Frontal cortex (tissue), 4 donors: Measurements from ENCODE around the gene RAB20. TPM values are rescaled to one million over a fixed set of nuclear protein-coding genes. Genes with fewer than 3 reads are reported as not detected.
"Not testable (repeated sequence)": the region's sequence is repeated elsewhere in the genome, so short reads cannot be mapped to it uniquely, and the experiment has no call there.

ENCODE experiments used
- DNase-seq, 2 donors: peaks; one replicate each; pipeline ENCODE4 v3.0.0; 2012; ENCODE audit warnings: low spot score in 2 of 2
- FAIRE-seq: peaks from 2 replicates; lab custom pipeline; 2012; peaks lifted over from hg19 to GRCh38; lab: Jason Lieb, UNC
- total RNA-seq: library from RNA; depleted of rRNA; stranded (reverse); fragments of >200 nt; gene quantifications from one replicate; pipeline ENCODE4 v1.2.3, GENCODE V29; 2014
- donor health status: control.
- donor health status: control.
- donor health status: control.

The RAB20 gene, protein sequence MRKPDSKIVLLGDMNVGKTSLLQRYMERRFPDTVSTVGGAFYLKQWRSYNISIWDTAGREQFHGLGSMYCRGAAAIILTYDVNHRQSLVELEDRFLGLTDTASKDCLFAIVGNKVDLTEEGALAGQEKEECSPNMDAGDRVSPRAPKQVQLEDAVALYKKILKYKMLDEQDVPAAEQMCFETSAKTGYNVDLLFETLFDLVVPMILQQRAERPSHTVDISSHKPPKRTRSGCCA
- total RNA-seq: 2.0 TPM

DNA sequence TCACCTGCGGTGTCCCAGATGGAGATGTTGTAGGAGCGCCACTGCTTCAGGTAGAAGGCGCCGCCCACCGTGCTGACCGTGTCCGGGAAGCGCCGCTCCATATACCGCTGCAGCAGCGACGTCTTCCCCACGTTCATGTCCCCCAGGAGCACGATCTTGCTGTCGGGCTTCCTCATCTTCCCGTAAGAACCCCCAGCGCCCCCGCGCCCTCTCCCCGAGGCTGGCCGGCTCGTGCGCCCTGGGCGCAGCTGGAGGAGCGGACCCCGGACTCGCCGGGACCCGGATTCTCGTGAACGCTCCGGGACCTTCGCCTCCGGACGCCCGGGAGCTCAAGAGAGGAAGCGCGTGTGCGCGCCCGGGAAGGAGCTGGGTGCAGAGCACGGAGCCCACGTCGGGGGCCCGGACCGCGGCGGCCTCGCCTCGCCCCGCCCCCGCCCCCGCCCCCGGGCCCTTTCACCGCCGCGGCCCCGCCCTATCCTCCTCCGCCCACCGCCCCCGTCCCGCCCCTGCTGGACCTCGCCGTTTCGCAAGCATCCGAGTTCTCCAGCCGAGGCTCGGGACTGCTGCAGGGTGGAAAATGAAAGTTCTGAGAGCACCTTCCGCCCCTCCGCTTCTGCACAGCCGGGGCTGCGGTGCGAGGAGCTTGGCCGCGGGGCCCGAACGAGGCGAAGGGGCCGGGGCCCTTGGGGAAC lies at the start of gene RAB20:
RAB20 (minus strand) TSS at position 379 of the 692 bp plus-strand sequence; CDS start at position 176, 203 bp downstream.
- FAIRE-seq (no peak), DNase-seq (peak; percentile 75 to 87)

DNA sequence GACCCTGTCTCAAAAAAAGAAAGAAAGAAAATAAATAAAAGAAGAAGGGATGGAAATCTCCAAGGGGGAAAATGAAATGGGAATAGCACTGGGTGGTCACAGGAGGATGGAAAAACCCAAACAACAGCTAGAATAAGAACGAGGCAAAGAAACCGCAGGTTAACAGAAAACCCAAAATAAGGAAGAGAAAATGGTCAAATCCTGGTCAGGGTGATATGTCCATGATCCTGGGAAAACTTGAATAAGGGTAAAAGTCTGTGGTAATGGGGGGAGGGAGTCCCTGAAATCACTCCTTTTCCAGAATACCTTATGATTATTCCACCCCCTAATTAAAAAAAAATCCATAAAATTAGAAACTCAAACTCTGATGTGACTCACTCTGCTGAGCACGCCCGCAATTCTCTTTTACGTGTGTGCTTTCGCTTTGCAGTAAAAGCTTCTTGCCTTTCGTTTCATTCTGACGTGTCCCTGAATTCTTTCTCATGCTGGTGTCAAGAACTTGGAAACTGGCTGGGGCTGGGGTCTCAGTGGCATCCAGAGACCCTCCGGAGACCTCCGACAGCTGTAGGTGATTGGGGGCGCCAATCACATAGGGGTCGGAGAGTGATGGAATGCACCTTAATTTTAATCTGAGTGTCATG lies 49.6 kb upstream of the RAB20 start:
- no peak for FAIRE-seq
- no peak for DNase-seq

DNA sequence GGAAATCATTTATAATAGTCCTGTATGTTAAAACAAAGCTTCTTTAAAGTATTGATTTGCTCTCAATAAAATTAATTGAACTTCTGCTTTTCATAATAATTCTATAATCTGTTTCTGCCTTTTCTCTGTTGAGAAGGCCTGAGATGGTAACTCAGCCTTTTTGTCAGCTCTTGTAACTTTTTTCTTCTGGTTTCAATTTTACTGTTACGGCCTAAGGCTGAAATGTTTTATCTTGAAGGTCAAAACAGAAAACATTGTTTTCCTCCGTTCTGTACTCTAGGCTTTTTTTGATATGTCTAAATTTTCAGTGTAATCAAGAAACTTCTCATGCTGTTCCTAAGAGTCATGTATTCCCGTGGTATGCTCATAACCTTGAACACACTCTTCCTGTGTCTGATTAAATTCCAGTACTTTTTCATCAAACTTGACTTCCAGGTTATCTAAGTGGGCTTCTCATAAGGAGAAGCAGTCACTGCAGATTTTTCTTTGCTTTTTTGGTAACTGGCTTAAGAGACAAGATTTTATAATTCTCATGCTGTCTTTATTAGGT lies 46.2 kb upstream of the RAB20 start:
- DNase-seq (no peak), FAIRE-seq (no peak)

DNA sequence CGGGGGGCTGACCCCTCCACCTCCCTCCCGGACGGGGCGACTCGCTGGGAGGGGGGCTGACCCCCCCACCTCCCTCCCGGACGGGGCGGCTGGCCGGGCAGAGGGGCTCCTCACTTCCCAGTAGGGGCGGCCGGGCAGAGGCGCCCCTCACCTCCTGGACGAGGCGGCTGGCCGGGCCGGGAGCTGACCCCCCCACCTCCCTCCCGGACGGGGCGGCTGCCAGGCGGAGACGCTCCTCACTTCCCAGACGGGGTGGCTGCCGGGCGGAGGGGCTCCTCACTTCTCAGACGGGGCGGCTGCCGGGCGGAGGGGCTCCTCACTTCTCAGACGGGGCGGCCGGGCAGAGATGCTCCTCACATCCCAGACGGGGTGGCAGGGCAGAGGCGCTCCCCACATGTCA lies 44.8 kb upstream of the RAB20 start:
- not testable (repeated sequence) for DNase-seq, FAIRE-seq

DNA sequence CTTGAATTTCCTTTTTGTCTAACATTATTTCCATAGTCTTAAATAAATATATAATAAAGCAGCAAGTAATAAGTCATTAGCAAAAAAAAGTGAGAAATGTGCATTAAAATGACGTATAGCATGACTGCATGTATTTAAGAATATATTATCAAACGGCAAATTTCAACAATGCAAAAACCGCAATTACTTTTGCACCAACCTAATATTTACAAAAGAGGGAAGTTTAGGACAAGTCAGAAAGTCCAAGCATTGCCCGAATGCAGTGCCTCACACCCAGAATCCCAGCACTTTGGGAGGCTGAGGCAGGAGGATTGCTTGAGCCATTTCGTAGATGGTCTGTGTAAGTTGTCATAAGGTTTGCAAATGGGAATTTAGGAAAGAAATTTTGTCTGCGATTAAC lies 43.6 kb upstream of the RAB20 start:
- DNase-seq (no peak), FAIRE-seq (no peak)

DNA sequence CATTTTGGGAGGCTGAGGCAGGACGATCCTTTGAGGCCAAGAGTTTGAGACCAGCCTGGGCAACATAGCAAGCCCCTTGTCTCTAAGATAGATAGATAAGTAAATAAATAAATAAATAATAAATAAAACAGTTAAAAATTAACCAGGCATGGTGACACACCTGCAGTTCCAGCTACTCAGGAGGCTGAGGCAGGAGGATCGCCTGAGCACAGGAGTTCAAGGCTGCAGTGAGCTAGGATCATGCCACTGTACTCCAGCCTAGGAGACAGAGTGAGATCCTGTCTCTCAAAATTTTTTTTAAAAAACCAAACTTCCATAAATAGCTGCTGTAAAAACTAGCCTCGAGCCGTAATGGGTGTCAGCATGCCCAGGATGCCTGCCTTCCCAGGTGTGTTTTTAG lies 39.5 kb upstream of the RAB20 start:
- FAIRE-seq (no peak), DNase-seq (no peak)

DNA sequence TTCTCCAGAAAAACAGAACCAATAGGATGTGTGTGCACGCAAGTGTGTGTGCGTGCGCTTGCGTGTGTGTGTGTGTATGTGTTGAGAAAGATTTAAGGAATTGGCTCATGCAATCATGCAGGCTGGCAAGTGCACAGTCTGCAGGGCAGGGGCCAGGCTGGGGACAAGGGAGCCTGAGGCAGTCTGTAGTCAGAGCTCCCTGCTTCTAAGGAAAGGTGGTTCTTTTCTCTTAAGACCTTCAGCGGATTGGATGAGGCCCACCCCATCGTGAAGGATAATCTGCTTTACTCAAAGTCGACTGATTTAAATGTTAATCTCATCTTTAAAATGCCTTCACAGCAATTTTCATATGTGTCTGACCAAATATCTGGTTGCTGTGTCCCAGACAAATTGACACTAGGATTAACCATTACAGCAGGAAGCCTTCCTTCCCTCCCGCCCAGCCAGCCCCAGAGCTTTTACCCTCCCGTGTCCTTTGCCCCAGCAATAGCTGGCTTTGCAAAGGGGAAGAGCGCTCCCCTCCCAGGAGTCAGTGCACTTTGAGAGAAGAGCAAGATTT lies 38.8 kb upstream of the RAB20 start:
- DNase-seq (no peak), FAIRE-seq (no peak)

DNA sequence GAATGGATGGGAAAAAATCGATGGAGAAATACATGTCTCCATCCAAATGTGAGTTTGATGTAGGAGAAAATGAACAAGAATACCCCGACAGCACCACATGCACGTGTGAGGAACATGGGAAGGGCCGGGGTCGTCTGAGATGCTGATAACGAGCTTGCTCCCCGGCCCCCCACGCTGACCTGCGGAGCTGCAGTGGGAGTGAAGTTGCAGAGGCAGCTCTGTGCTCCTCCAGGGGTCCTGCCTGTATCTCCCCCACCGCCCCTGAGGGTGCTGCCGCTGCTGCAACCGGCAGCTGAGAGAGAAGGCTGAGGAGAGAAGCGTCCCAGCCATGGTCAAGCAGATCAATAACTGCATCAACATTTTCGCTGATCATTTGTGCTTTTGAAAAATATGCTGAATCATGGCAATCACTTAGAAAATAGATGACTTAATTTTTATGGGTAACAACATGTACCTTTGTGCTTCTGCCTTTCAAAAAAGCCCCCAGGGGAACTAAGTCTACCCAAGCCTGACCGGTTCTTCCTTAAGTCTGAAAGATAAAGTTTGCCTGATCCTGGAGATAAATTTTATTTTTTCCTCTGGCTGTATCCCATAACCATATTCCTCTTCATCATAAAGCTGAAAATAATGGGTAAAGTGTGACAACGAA lies 35.6 kb upstream of the RAB20 start:
- no peak for FAIRE-seq
- no peak for DNase-seq

DNA sequence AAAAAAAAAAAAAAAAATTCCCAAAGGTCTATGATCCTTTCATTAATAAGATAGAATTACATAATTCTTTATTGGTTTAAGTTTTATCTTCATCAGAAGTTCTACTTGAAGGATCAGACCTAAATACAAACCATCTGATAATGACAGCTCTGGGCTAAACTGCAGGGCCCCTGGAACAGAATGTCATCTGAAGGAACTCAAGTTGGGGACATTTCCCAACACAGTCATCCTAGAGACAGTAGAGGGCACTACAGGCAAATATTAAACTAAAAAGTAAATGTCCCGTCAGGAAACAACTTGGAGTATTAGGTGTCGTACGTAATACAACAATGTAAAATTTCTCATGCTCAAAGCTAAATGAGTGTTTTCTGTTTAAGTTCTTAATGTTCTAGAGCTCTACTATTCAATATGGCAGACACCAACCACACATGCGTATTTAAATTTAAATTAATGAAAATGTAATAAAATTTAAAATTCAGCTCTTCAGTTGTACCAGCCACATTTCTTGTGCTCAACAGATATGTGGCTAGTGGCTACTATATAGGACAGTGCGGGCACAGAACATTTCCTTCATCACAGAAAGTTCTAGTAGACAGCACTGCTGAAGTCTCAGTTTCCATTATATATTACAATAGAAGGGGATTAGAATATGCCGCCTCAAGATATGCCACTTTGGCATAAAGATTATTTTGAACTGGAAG lies 32.1 kb upstream of the RAB20 start:
- FAIRE-seq (peak; percentile 83), DNase-seq (peak; percentile 47 to 62)

DNA sequence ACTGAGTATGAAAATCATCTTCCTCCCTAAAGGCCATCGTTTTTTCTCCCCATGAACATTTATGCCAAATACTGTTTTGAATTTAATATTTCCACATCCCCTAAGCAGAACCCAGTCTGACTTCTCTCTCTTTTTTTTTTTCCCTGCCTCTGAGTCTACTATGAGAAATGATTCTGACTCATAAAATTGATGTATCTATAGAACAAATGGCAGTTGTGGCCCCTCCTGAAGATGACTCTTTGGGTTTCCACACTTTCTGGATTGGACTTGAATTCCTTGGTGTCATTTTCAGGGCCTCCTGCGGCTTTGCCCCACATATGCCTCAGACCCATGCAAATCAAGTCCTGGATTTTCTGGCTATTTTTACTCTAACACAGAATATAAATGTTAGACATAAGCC lies 31.1 kb upstream of the RAB20 start:
- no peak for DNase-seq
- no peak for FAIRE-seq

DNA sequence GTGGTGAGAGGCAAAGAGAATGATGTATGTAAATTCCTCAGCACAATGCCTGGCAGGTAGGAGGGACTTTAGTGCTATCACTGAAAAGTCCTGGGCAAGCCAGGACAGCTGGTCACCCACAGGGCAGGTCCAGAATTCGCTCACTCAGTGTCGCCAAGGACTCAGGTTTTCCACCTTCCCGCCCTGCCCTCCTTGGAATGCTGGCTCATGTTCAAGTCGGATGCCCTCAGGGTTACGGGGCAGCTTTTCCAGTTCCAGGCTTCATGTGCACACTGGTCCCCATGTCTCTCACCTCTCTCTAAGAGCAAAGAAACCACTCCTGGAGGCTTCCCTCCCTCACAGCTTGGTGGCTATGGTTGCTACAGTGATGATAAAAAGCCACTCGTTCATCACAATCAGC lies 29.1 kb upstream of the RAB20 start:
- FAIRE-seq: no peak
- DNase-seq: no peak

DNA sequence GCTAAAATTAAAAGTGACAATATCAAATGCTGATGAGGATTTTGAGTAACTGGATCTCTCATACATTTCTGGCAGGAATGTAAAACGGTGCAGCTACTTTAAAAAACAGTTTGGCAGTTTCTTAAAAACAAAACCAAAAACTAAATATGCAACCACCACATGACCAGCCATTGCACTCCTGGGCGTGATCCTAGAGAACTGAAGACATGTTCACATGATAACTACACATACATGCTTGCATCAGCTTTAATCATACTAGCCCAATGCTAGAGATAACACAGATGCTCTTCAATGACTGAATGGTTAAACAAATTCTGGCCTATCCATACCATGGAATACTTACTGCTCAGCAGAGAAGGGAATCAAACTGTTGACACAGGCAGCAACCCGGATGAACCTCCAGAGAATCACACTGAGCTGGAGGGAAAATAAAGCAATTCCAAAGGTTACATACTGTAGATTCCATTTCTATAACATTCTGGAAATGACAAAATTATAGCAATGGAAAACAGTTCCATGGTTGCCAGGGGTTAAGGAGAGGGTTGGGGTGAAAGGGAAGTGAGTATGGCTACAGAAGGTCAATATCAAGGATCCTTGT lies 28.4 kb upstream of the RAB20 start:
- DNase-seq (no peak), FAIRE-seq (no peak)

DNA sequence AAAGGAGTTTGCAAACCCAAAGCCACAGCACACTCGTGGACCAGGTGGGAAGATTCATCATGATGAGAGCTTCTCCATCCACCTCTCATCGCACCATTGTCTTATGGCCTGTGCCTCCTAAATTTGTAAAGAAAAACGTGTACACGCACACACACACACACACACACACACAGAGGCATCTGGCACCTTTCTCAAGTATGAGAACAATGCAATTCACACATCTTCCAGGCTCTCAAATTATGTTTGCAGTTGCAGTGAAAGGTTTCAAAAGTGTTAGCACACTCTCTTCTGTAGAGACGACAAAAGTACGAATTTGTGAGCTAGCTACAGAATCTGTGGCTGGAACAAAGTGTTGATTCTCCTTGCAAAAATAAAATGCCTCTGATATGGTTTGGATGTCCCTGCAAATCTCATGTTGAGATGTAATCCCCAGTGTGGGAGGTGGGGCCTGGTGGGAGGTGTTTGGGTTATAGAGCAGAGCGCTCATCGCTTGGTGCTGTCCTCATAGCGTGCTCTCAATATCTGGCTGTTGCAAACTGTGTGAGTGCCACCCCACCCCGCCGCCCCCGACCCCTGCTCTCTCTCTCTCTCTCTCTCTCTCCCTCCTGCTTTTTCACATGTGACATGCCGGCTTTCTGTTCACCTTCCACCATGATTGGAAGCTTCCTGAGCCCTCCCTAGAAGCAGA lies 21.8 kb upstream of the RAB20 start:
- FAIRE-seq (no peak), DNase-seq (no peak)

DNA sequence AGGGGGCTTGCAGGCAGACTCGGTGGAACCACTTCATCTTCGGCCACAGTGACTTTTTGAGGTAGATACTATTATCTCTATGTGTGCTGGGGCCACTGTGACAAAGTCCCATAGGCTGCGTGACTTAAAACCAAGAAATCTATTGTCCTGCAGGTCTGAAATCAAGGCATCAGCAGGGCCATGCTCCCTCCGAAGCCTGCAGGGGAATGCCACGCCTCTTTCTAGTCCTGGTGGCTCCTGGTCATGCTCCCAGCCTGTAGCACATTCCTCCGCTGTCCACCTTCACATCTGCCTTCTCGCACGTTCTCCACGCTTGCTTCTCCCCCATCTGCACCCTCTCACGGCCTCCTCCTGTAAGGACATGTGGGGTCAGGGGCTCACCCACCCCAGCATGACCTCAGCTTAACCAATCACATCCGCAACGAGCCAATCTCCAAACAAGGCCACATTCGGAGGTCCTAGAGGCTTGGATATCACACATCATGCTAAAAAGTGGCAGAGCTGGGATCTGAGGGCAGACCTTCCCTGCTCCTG lies 21.0 kb upstream of the RAB20 start:
- FAIRE-seq (no peak), DNase-seq (no peak)

DNA sequence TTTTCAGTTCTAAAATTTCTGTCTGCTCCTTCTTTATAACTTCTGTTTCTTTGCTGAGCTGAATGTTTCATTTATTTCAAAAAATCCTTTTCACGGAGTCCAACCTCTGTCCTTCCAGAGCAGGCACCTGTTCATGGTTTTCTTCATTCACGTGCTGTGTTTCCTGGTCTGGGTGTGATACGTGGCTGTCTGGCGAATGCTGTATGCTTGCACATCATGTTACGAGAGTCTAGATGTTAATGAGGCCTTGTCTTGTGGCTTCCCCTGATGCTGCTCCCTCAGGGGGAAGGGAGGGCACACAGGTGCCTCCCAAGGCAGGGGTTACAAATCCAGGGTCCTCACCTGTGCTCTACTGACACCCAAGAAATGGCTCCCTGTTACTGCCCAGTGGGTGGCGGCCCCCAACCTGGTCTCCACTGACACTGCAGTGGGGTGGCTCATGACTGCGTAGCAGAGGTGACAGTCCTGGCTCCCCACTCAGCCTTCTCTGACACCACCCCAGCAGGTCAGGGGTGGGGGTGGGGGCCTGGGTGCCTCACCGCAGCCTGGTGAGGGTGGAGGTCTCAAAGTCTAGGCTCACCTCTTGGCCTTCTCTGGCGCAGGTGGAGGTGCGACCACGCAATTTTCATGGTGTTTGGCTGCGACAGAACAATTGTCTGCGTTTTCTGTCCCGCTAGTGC lies 20.1 kb upstream of the RAB20 start:
- DNase-seq (no peak), FAIRE-seq (no peak)

DNA sequence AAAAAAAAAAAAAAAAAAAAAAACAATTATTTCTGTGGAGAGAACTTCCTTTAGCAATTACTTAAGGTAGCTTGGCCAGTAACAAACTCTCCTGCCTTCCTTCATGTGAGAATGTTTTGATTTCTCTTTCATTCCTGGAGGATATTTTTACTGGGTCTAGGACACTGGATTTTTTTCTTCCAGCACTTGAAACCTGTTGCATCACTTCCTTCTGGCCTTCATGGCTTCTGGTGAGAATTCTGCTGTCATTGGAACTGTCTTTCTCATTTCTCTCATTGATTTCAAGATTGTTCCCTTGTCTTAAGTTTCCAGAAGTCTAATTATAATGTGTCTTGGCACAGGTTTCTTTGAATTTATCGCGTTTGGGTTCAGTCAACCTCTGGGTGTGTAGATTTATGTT lies 19.3 kb upstream of the RAB20 start:
- FAIRE-seq (no peak), DNase-seq (no peak)

DNA sequence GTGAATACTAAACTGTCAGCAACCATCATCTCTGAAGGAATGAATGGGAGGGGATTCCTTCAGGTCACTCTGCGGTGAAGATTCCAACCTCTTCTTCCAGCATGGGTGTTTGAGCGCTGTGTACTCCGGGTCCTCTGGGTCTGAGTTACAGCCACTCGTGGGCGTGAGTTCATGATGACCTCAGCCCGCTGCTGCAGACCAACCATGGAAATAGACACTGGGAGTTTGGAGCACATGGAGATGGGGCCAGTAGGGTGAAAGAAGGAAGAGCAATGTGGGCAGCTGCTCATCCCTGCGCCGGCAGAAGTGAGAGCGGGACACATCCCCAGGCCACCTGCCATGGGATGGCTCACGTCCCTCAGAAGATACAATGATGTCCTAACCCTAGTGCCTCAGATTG lies 16.8 kb upstream of the RAB20 start:
- DNase-seq (no peak), FAIRE-seq (no peak)
